ENCODE measurements around the gene SLAIN2. TPM values are rescaled to one million over a fixed set of nuclear protein-coding genes. Genes with fewer than 3 reads are reported as not detected.

SLAIN2 gene
- total RNA-seq, 1 donor from 2014 or later = 90.5 TPM

GRCh38 chr4:48431401-48431800 lies 90.1 kb downstream of the SLAIN2 start:
- Mint-ChIP-seq H3K4me3 (ENCODE audit: unreplicated experiment) (no peak overlapping the region), H3K27ac (ENCODE audit: unreplicated experiment) (no peak overlapping the region), H3K36me3 (ENCODE audit: low read depth, unreplicated experiment) (peaks cover 8% of the 10 kb centered on the region), H3K4me1 (ENCODE audit: low read depth, unreplicated experiment) (peaks cover 9% of the 10 kb centered on the region), H3K9me3 (ENCODE audit: unreplicated experiment) (no peaks in the 10 kb centered on the region), H3K27me3 (ENCODE audit: low read depth, unreplicated experiment) (no peaks in the 10 kb centered on the region)
- Histone ChIP-seq H3K4me1 (ENCODE audit: insufficient read depth, low read length) (no peaks in the 10 kb centered on the region), H2AFZ (ENCODE audit: low read depth, low read length) (no peak overlapping the region), H3K4me2 (ENCODE audit: low read length) (no peak overlapping the region), H3K9me3 (ENCODE audit: insufficient read depth, low read depth, low read length) (no peaks in the 10 kb centered on the region), H4K20me1 (ENCODE audit: insufficient read depth, low read length) (no peaks in the 10 kb centered on the region), H3K27me3 (ENCODE audit: insufficient read depth, low read length) (no peaks in the 10 kb centered on the region), H3K9ac (ENCODE audit: low read length) (no peak overlapping the region), H3K79me2 (ENCODE audit: insufficient read depth, low read length) (no peaks in the 10 kb centered on the region), H3K27ac (ENCODE audit: low read depth, low read length) (no peak overlapping the region), H3K4me3 (ENCODE audit: insufficient read depth, low read depth, low read length) (no peak overlapping the region), H3K36me3 (ENCODE audit: insufficient read depth, low read length) (peaks cover 2% of the 10 kb centered on the region)
- TF ChIP-seq EZH2 (IDR thresholded peaks at IDR 0.05; ENCODE audit: insufficient read depth, low read length) (no peak), CTCF (IDR thresholded peaks at IDR 0.05; ENCODE audit: insufficient read depth, low read depth, low read length) (no peak)
- no peak for FAIRE-seq
- no peak for DNase-seq (ENCODE audit: low read depth)

DNA sequence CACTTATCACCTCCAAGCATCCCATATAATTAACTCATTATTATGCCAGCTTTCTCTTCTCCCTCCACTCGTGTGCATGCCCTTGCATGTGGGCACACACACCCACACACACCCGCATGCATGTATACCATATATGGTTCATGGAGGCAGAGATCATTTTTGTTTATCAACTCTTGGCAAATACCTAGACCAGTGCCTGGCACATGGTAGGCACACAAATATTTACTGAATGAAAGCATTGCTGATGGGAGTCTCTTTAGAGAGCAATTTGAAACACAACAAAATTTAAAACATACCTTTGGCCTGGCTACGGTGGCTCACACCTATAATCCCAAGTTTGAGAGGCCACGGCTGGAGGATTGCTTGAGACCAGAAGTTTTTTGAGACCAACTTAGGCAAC lies 90.7 kb downstream of the SLAIN2 start:
- no peak for FAIRE-seq
- Histone ChIP-seq H3K36me3 (ENCODE audit: insufficient read depth, low read length) (peaks cover 2% of the 10 kb centered on the region), H3K79me2 (ENCODE audit: insufficient read depth, low read length) (no peaks in the 10 kb centered on the region), H3K9me3 (ENCODE audit: insufficient read depth, low read depth, low read length) (no peaks in the 10 kb centered on the region), H3K4me2 (ENCODE audit: low read length) (no peak overlapping the region), H3K27me3 (ENCODE audit: insufficient read depth, low read length) (no peaks in the 10 kb centered on the region), H3K4me3 (ENCODE audit: insufficient read depth, low read depth, low read length) (no peak overlapping the region), H3K9ac (ENCODE audit: low read length) (no peak overlapping the region), H3K27ac (ENCODE audit: low read depth, low read length) (no peak overlapping the region), H2AFZ (ENCODE audit: low read depth, low read length) (no peak overlapping the region), H3K4me1 (ENCODE audit: insufficient read depth, low read length) (no peaks in the 10 kb centered on the region), H4K20me1 (ENCODE audit: insufficient read depth, low read length) (no peaks in the 10 kb centered on the region)
- Mint-ChIP-seq H3K4me3 (ENCODE audit: unreplicated experiment) (no peak overlapping the region), H3K27me3 (ENCODE audit: low read depth, unreplicated experiment) (no peaks in the 10 kb centered on the region), H3K36me3 (ENCODE audit: low read depth, unreplicated experiment) (peaks cover 7% of the 10 kb centered on the region), H3K4me1 (ENCODE audit: low read depth, unreplicated experiment) (peaks cover 9% of the 10 kb centered on the region), H3K27ac (ENCODE audit: unreplicated experiment) (no peak overlapping the region), H3K9me3 (ENCODE audit: unreplicated experiment) (no peaks in the 10 kb centered on the region)
- DNase-seq (ENCODE audit: low read depth) = no peak
- TF ChIP-seq CTCF (IDR thresholded peaks at IDR 0.05; ENCODE audit: insufficient read depth, low read depth, low read length) (no peak), EZH2 (IDR thresholded peaks at IDR 0.05; ENCODE audit: insufficient read depth, low read length) (no peak)

DNA sequence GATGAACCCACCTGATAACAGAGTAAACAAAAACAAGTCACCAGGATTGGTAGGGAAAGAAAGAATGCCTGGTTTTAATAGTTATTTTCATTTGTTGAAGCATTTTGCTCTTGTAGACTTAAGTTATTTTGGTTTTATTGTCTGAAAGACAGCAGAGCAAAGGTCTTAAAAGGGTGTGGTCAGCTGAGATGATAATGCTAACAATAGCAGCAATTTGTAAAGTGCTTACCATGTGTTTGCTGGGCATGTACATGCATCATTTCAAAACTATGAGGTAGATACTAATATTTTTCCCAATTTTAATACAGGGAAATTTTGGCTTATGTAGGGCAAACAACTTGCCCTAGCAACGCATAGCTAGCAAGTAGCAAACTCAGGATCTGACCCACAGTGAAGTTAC lies 95.0 kb downstream of the SLAIN2 start:
- H3K4me3 ChIP-seq (ENCODE audit: insufficient read depth, low read depth, low read length) = no peak overlapping the region
- TF ChIP-seq EZH2 (IDR thresholded peaks at IDR 0.05; ENCODE audit: insufficient read depth, low read length) = no peak
- no peak for TF ChIP-seq CTCF (IDR thresholded peaks at IDR 0.05; ENCODE audit: insufficient read depth, low read depth, low read length)
- no peaks in the 10 kb centered on the region for H3K9me3 ChIP-seq (ENCODE audit: insufficient read depth, low read depth, low read length)
- no peaks in the 10 kb centered on the region for H3K36me3 ChIP-seq (ENCODE audit: insufficient read depth, low read length)
- Mint-ChIP-seq H3K4me1 (ENCODE audit: low read depth, unreplicated experiment) (peaks cover 6% of the 10 kb centered on the region), H3K4me3 (ENCODE audit: unreplicated experiment) (no peak overlapping the region), H3K27ac (ENCODE audit: unreplicated experiment) (no peak overlapping the region), H3K36me3 (ENCODE audit: low read depth, unreplicated experiment) (no peaks in the 10 kb centered on the region), H3K9me3 (ENCODE audit: unreplicated experiment) (peaks cover 2% of the 10 kb centered on the region), H3K27me3 (ENCODE audit: low read depth, unreplicated experiment) (no peaks in the 10 kb centered on the region)
- H3K27me3 ChIP-seq (ENCODE audit: insufficient read depth, low read length) = no peaks in the 10 kb centered on the region
- DNase-seq (ENCODE audit: low read depth) (no peak), FAIRE-seq (no peak)
- no peaks in the 10 kb centered on the region for H4K20me1 ChIP-seq (ENCODE audit: insufficient read depth, low read length)
- no peak overlapping the region for H2AFZ ChIP-seq (ENCODE audit: low read depth, low read length)
- H3K4me1 ChIP-seq (ENCODE audit: insufficient read depth, low read length) = no peaks in the 10 kb centered on the region
- no peak overlapping the region for H3K9ac ChIP-seq (ENCODE audit: low read length)
- no peak overlapping the region for H3K27ac ChIP-seq (ENCODE audit: low read depth, low read length)
- H3K79me2 ChIP-seq (ENCODE audit: insufficient read depth, low read length) = no peaks in the 10 kb centered on the region
- no peak overlapping the region for H3K4me2 ChIP-seq (ENCODE audit: low read length)
